Upper lobe of right lung (tissue), 1 donor: ENCODE results near the gene VGLL4. TPM values are rescaled to one million over a fixed set of nuclear protein-coding genes. Genes with fewer than 3 reads are reported as not detected.

ENCODE experiments used
- ATAC-seq: fragments of 200-7000 bp; cut with Tn5 transposase; one replicate; pipeline ENCODE4 v1.9.1; 2020; ENCODE audit warnings: mild to moderate bottlenecking, moderate library complexity
- DNase-seq: peaks from one replicate; pipeline ENCODE4 v3.0.0-alpha.2; 2020
- H3K27ac ChIP-seq: fragments of 200-600 bp; one replicate; pipeline ENCODE4 v1.8.0; 2022
- H3K27me3 ChIP-seq: fragments of 200-600 bp; one replicate; pipeline ENCODE4 v1.8.0; 2022; ENCODE audit warnings: mild to moderate bottlenecking
- H3K36me3 ChIP-seq: fragments of 200-600 bp; one replicate; pipeline ENCODE4 v1.8.0; 2022
- H3K4me1 ChIP-seq: fragments of 200-600 bp; one replicate; pipeline ENCODE4 v1.8.0; 2022
- H3K4me3 ChIP-seq: fragments of 200-600 bp; one replicate; pipeline ENCODE4 v1.8.0; 2022; ENCODE audit warnings: mild to moderate bottlenecking
- H3K9me3 ChIP-seq: fragments of 200-600 bp; one replicate; pipeline ENCODE4 v1.8.0; 2022
- intact Hi-C: fragments of 100-400 bp; cut with DNase I; formaldehyde crosslinking; loops from one replicate; pipeline ENCODE4 v1.11.0; 2022
- total RNA-seq: library from RNA; stranded (reverse); fragmentation: NEBNext Ultra II Directional; extraction: Animal tissue kit (Norgen Biotek cat#: 25700); gene quantifications from one replicate; pipeline ENCODE4 v1.2.1, GENCODE V29; 2021
- TF ChIP-seq, protein P1 (sequence below): fragments of 200-600 bp; IDR thresholded peaks from one replicate; pipeline ENCODE4 v1.8.0; 2022; ENCODE audit warnings: antibody characterized with exemption
- donor health status: DM: no; HTN: yes; CAD: no; lungs with severe emphysema.

The VGLL4 gene
- total RNA-seq, 1 donor from 2014 or later: 57.5 TPM

DNA sequence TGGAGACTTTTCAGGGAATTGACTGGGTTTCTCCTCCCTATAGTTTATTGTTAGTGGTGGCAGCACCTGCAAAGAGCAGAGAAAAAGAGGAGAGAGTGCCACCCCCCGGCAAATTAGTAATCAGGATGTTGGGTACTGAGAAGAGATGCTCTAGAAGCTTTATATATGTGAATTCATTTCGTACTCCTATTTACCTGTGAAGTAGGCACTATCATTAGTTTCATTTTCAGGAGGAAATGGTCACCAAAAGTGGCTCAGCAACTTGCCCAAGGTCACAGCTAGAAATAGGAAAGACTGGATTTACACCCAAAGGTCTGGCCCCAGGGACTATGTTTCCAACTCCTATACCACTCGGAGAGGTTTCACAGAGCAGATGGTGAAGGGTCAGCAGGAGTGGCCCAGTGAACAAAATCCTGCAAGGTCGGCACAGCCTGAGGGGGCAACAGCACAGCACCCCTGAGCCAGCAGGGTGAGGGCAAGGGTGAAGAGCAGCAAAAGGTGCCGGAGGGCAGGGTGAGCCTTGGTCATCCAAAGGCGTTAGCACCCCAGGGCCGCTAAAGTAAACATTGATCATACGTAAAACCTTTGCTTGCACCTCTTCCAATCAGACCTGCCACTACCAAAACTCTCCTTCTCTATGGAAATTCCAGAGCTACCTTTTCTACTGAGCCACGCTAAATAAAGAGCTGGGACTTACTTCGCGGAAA lies 23.6 kb downstream of the VGLL4 start:
- ATAC-seq: no peak
- H3K9me3 ChIP-seq: no peaks in the 10 kb centered on the region
- intact Hi-C loops: no loop called here
- no peak for DNase-seq
- no peak overlapping the region for H3K4me3 ChIP-seq
- no peak overlapping the region for H3K27ac ChIP-seq
- TF ChIP-seq, protein P1, sequence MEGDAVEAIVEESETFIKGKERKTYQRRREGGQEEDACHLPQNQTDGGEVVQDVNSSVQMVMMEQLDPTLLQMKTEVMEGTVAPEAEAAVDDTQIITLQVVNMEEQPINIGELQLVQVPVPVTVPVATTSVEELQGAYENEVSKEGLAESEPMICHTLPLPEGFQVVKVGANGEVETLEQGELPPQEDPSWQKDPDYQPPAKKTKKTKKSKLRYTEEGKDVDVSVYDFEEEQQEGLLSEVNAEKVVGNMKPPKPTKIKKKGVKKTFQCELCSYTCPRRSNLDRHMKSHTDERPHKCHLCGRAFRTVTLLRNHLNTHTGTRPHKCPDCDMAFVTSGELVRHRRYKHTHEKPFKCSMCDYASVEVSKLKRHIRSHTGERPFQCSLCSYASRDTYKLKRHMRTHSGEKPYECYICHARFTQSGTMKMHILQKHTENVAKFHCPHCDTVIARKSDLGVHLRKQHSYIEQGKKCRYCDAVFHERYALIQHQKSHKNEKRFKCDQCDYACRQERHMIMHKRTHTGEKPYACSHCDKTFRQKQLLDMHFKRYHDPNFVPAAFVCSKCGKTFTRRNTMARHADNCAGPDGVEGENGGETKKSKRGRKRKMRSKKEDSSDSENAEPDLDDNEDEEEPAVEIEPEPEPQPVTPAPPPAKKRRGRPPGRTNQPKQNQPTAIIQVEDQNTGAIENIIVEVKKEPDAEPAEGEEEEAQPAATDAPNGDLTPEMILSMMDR: no peak
- H3K27me3 ChIP-seq: no peaks in the 10 kb centered on the region
- H3K36me3 ChIP-seq: no peaks in the 10 kb centered on the region
- H3K4me1 ChIP-seq: peaks cover 43% of the 10 kb centered on the region

DNA sequence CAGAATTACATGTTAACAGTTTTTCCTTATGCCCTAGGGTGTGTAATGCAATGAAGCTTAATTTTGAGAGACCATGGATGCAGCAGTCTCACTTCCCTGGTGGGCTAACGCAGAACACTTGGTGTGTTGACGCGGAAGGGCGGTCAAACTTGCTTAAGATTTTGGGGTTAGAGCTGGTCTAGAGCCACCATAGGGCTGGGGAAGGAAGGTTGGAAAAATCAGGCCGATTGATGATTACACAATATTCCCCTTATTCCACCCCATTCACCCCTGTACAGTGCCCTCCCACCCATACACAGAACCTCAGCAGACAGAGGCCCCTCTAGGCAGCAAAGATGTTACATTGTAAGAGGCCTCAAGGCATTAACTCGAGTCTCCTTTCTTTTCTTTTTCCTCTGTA lies 24.3 kb downstream of the VGLL4 start:
- no peaks in the 10 kb centered on the region for H3K27me3 ChIP-seq
- H3K27ac ChIP-seq: no peak overlapping the region
- DNase-seq (no peak), ATAC-seq (no peak)
- H3K4me1 ChIP-seq: peaks cover 37% of the 10 kb centered on the region
- no peaks in the 10 kb centered on the region for H3K36me3 ChIP-seq
- H3K9me3 ChIP-seq: no peaks in the 10 kb centered on the region
- H3K4me3 ChIP-seq: no peak overlapping the region
- intact Hi-C loops: no loop called here
- TF ChIP-seq, protein P1: no peak

DNA sequence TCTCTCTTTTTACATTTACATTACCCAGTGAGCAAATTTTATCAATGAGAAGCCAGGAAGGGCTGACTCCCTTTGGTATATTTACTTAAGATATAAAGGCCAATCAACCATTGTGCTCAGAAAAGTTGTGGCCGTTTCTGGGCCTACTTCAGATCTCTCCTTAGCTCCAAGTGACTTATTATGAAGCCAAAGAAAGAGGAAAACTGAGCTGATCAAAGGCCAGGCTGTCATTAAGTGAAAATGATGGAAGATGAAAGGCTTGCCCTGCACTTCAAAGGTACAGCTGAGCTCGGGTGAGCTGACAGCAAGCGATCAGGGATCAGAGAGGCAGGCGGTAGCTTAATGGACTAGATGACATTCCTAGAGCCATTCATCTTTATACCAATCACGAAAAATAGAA lies 24.8 kb downstream of the VGLL4 start:
- DNase-seq (no peak), ATAC-seq (no peak)
- peaks cover 37% of the 10 kb centered on the region for H3K4me1 ChIP-seq

DNA sequence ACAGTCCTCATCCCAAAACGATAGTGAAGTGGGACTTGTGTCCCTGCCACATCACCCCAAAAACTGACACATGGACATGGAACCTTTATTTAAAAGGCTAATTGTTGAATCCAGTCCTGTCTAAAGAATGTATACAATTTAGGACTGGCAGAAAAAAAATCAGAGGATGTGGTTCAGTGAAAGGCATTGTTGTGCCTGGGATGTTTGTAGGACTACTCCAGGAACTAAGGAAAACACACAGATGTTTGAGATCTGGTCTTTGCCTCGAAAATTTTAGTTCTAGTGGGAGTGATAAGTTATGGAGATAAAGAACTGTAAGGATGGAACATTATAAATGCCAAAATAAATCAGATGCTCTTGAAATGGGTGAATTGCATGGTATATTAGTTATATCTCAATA lies 27.2 kb downstream of the VGLL4 start:
- no peaks in the 10 kb centered on the region for H3K36me3 ChIP-seq
- H3K4me1 ChIP-seq: peaks cover 46% of the 10 kb centered on the region
- no peaks in the 10 kb centered on the region for H3K27me3 ChIP-seq
- H3K9me3 ChIP-seq: no peaks in the 10 kb centered on the region
- TF ChIP-seq, protein P1: no peak
- H3K4me3 ChIP-seq: no peak overlapping the region
- ATAC-seq: no peak
- H3K27ac ChIP-seq: no peak overlapping the region
- no peak for DNase-seq
- intact Hi-C loops: no loop called here

More for the DNA sequence above, 24.8 kb downstream of the VGLL4 start:
- Histone ChIP-seq H3K36me3 (no peaks in the 10 kb centered on the region), H3K27ac (no peak overlapping the region), H3K9me3 (no peaks in the 10 kb centered on the region), H3K4me3 (no peak overlapping the region), H3K27me3 (no peaks in the 10 kb centered on the region)
- intact Hi-C loops: no loop called here
- TF ChIP-seq, protein P1: no peak

DNA sequence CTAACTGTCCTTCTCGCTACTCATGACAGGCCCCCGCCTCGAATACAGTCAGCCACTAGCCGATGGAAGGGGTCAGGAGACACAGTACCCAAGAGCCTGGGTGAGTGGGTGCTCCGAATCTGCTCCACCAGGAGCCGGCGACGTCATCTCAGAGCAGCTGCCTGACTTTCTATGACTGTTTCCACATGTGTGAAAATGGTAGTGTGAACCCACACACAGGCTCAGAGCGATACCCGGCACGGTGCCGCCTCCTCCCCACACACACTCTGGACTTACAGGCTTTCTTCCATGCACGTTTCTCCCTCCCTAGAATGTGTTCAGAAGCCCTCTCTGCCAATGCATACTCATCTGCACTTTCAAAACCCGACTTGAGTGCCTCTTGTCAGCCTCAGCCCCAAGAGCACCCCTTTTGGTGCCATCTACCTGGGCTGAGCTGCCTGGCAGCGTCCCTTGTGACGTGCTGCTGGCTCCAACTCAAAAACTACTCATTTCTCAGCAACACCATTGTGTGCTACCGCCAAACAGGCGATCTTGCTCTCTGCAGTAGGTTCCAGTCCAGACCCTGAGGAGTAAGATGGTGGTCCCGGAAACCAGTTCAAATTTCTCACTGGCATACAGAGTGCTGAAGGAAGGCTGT lies 29.7 kb downstream of the VGLL4 start:
- Histone ChIP-seq H3K9me3 (no peaks in the 10 kb centered on the region), H3K4me3 (no peak overlapping the region), H3K27me3 (no peaks in the 10 kb centered on the region), H3K4me1 (peaks cover 43% of the 10 kb centered on the region), H3K27ac (no peak overlapping the region), H3K36me3 (no peaks in the 10 kb centered on the region)
- intact Hi-C loops: no loop called here
- peak; percentile 86 for ATAC-seq
- TF ChIP-seq, protein P1: no peak
- DNase-seq: peak; percentile 75
